Fibroblast of the aortic adventitia (primary cell): ENCODE results near the gene ADAMTS14. TPM values are rescaled to one million over a fixed set of nuclear protein-coding genes. Genes with fewer than 3 reads are reported as not detected.

Source experiments
- DNase-seq: peaks from one replicate; pipeline ENCODE4 v3.0.0-alpha.2; 2010; ENCODE audit warnings: low read depth
- H3K4me3 ChIP-seq: 2 replicates; pipeline ENCODE4 v1.5.1; 2011; ENCODE audit warnings: low read depth, mild to moderate bottlenecking, control low read depth, low read length, moderate library complexity
- total RNA-seq: library from RNA; depleted of rRNA; stranded (reverse); fragments of >200 nt; gene quantifications from 2 replicates; pipeline ENCODE4 v1.2.3, GENCODE V29; 2012; ENCODE audit warnings: low replicate concordance
- TF ChIP-seq, protein P1 (sequence below): IDR thresholded peaks from 2 replicates; pipeline ENCODE4 v1.5.1; 2011; ENCODE audit warnings: mild to moderate bottlenecking, low read length, control low read depth, inconsistent platforms; ENCODE audit not compliant: insufficient read depth

Gene ADAMTS14
- total RNA-seq, 1 donor, result 5.3 TPM

GRCh38 chr10:70759781-70760180 lies 87.5 kb downstream of the ADAMTS14 start:
- no peak for DNase-seq
- no peak overlapping the region for H3K4me3 ChIP-seq
- TF ChIP-seq, protein P1, sequence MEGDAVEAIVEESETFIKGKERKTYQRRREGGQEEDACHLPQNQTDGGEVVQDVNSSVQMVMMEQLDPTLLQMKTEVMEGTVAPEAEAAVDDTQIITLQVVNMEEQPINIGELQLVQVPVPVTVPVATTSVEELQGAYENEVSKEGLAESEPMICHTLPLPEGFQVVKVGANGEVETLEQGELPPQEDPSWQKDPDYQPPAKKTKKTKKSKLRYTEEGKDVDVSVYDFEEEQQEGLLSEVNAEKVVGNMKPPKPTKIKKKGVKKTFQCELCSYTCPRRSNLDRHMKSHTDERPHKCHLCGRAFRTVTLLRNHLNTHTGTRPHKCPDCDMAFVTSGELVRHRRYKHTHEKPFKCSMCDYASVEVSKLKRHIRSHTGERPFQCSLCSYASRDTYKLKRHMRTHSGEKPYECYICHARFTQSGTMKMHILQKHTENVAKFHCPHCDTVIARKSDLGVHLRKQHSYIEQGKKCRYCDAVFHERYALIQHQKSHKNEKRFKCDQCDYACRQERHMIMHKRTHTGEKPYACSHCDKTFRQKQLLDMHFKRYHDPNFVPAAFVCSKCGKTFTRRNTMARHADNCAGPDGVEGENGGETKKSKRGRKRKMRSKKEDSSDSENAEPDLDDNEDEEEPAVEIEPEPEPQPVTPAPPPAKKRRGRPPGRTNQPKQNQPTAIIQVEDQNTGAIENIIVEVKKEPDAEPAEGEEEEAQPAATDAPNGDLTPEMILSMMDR, result no peak

DNA sequence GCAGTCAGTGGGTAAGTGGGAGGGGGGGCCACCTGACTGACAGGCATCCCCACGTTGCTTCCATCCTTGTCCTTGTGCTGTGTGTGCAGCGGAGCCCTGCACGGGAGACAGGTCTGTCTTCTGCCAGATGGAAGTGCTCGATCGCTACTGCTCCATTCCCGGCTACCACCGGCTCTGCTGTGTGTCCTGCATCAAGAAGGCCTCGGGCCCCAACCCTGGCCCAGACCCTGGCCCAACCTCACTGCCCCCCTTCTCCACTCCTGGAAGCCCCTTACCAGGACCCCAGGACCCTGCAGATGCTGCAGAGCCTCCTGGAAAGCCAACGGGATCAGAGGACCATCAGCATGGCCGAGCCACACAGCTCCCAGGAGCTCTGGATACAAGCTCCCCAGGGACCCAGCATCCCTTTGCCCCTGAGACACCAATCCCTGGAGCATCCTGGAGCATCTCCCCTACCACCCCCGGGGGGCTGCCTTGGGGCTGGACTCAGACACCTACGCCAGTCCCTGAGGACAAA lies 88.0 kb downstream of the ADAMTS14 start:
- DNase-seq, result no peak
- H3K4me3 ChIP-seq, result no peak overlapping the region
- TF ChIP-seq, protein P1, result no peak

DNA sequence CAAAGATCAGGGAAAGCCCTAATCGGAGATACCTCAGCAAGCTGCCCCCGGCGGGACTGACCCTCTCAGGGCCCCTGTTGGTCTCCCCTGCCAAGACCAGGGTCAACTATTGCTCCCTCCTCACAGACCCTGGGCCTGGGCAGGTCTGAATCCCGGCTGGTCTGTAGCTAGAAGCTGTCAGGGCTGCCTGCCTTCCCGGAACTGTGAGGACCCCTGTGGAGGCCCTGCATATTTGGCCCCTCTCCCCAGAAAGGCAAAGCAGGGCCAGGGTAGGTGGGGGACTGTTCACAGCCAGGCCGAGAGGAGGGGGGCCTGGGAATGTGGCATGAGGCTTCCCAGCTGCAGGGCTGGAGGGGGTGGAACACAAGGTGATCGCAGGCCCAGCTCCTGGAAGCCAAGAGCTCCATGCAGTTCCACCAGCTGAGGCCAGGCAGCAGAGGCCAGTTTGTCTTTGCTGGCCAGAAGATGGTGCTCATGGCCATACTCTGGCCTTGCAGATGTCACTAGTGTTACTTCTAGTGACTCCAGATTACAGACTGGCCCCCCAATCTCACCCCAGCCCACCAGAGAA lies 88.8 kb downstream of the ADAMTS14 start:
- TF ChIP-seq, protein P1, result no peak
- no peak for DNase-seq
- no peak overlapping the region for H3K4me3 ChIP-seq

DNA sequence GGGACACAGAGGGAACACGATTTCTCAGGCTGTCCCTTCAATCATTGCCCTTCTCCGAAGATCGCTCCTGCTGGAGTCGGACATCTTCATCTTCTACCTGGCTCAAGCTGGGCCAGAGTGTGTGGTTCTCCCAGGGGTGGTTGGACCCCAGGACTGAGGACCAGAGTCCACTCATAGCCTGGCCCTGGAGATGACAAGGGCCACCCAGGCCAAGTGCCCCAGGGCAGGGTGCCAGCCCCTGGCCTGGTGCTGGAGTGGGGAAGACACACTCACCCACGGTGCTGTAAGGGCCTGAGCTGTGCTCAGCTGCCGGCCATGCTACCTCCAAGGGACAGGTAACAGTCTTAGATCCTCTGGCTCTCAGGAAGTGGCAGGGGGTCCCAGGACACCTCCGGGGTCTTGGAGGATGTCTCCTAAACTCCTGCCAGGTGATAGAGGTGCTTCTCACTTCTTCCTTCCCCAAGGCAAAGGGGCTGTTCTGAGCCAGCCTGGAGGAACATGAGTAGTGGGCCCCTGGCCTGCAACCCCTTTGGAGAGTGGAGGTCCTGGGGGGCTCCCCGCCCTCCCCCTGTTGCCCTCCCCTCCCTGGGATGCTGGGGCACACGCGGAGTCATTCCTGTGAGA lies 89.5 kb downstream of the ADAMTS14 start:
- TF ChIP-seq, protein P1, result no peak
- no peak for DNase-seq
- no peak overlapping the region for H3K4me3 ChIP-seq

DNA sequence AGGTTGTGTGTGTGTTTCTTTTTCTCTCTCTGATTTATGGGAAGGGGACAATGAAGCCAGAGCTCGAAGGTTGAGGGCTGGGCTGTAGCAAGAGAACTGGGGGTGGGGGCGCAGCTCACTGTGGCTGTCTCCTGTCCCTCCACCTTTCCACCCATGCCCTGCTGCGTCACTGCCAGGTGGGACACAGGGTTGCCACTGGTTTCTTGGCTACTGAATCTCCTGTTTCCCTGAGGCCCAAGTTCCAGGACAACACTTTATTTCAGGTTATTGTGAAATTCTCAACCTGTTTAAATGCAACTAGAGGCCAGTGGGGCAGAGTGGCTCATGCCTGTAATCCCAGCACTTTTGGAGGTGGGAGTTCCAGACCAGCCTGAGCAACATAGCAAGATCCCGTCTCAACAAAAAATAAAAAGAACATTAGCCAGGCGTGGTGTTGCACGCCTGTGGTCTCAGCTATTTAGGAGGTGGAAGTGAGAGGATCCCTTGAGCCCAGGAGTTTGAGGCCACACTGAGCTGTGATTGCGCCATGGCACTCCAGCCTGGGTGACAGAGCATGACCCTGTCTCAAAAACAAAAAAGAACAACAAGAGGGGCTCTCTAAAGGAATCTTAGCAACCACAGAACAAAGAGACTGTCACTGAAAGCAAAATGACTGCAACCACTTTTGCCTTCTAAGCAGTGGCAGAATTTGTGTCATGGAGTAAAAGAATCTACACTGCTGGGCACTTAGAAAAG lies 90.3 kb downstream of the ADAMTS14 start:
- TF ChIP-seq, protein P1, result no peak
- no peak overlapping the region for H3K4me3 ChIP-seq
- no peak for DNase-seq

- no peak for DNase-seq
- TF ChIP-seq, protein P1, result no peak
- no peak overlapping the region for H3K4me3 ChIP-seq
These were observed 91.3 kb downstream of the ADAMTS14 start for GRCh38 chr10:70763567-70763966.
